T-helper 22 cell (primary cell): ENCODE data around the gene THAP11.
A peak's percentile ranks its signal among the peaks of the same experiment; 100 is the strongest.
"Not testable (repeated sequence)": the region's sequence is repeated elsewhere in the genome, so short reads cannot be mapped to it uniquely, and the experiment has no call there.

Source experiments
- DNase-seq: peaks from one replicate; pipeline ENCODE4 v3.0.0-alpha.2; 2020; ENCODE audit warnings: low read depth

THAP11 gene

GRCh38 chr16:67862623-67863583 is 20.8 kb downstream of the THAP11 start:
- DNase-seq, result no peak

DNA sequence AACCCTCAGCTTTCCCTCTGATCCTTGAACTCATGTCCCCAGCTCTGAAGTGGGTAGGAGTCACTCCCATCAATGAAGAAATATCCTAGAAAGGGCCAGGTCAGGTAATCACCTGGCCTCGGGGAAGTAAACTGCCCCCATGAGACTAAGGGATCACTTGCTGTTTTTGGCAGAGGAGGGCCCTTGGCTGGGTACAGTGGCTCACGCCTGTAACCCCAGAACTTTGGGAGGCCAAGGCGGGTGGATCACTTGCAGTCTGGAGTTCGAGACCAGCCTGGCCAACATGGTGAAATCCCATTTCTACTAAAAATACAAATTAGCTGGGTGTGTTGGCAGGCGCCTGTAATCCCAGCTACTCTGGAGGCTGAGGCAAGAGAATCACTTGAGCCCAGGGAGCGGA is 21.9 kb downstream of the THAP11 start:
- DNase-seq, result not testable (repeated sequence)

DNA sequence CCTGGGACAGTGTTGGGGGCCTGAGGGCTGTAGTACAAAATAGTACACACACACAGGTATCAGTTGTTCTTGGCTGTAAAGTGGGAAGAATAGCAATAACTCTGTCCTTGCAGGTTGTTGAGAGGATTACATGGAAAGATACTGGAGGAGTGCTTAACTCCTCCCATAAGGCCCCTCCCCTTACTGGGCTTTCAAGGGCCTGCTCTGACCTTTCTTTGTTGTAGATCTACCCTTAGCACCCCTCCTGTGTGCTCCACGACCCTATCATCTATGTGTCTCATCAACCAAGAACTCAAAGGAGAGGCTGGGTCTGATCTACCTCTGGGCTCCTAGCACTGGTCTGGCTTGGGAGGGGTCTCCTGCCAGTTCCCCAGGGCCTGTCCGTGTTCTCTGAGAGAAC is 22.5 kb downstream of the THAP11 start:
- DNase-seq, result no peak

- no peak for DNase-seq
Measured at GRCh38 chr16:67865318-67865717, 23.2 kb downstream of the THAP11 start.

DNA sequence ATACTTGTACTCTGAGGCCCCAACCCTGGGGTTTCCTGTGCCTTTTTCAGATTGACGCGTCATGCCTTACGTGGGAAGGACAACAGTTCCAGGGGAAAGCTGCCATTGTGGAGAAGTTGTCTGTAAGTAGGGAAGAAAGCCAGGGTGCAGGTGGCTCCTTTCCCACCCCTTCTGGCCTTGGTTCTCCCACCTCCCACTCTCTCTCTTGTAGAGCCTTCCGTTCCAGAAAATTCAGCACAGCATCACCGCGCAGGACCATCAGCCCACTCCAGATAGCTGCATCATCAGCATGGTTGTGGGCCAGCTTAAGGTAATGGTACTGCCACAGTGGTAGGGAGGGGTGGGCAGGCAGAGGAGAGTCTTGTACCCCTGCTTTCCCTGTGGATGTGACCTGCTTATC is 26.2 kb downstream of the THAP11 start:
- DNase-seq, result no peak

GRCh38 chr16:67869653-67870052 is 27.5 kb downstream of the THAP11 start:
- no peak for DNase-seq

- no peak for DNase-seq
Measured at GRCh38 chr16:67871256-67871655, 29.1 kb downstream of the THAP11 start.

GRCh38 chr16:67872131-67872630 is 30.1 kb downstream of the THAP11 start:
- no peak for DNase-seq

- DNase-seq, result peak; percentile 74
Measured at GRCh38 chr16:67872631-67873434, 30.7 kb downstream of the THAP11 start, which contains the start of gene EDC4. EDC4 (plus strand) TSS chr16:67873052; CDS start chr16:67873262, 210 bp downstream.

DNA sequence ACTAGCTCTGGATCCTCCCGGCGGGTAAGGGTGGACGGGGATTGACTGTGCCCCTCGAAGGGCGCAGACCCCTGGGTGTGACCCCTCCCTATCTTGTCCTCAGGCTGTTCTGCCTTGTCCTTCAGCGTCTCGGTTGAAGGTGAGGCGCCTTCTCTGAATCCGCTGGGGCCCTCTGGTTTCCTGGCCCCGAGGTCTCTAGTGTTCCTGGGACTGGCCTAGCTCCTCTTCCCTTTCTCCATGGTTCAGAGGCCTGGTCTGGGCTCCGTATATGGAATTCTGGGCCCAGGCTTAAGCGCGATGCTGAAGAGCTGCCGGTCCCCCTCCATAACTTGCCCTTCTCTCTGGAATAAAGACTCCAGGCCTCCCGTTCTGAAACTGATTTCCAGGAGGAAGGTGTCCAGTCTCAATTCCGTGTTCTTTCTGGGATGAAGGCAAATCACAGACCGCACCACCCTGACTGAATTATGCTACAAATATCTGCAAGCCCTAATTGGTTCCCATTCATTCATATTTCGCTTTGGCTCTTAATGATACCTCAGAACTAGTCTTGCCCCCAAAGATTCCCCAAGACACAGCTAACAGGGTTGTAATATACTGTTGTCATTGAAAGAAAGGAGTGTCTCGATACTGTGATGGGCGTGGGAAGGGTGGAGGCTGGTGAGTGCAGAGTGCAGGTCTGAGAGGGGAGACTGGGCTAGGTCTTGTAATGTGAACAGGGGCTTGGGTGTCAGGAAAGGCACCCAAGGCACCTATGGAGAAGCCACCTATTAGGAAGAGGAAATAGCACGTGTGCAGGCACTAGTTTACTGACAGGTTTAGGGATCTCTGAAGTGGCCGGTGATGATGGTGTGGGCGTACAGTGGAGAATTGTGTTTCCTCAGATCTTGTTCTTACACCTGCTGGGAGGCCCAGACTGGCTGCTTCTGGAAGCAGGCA is 31.6 kb downstream of the THAP11 start:
- no peak for DNase-seq

- no peak for DNase-seq
Measured at GRCh38 chr16:67874372-67874771, 32.3 kb downstream of the THAP11 start.

GRCh38 chr16:67877064-67877463 is 34.9 kb downstream of the THAP11 start:
- no peak for DNase-seq

DNA sequence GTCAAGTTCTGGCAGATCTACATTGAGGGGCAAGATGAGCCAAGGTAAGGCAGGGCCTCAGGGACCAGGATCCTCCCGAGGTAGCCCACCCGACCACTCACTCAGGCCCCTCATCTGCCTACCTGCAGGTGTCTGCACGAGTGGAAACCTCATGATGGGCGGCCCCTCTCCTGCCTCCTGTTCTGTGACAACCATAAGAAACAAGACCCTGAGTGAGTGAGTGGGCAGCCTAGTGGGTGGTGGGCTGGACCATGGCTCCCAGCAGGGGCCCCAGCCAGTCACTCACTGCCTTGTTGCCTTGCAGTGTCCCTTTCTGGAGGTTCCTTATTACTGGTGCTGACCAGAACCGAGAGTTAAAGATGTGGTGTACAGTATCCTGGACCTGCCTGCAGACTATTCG is 36.1 kb downstream of the THAP11 start:
- DNase-seq, result no peak

DNA sequence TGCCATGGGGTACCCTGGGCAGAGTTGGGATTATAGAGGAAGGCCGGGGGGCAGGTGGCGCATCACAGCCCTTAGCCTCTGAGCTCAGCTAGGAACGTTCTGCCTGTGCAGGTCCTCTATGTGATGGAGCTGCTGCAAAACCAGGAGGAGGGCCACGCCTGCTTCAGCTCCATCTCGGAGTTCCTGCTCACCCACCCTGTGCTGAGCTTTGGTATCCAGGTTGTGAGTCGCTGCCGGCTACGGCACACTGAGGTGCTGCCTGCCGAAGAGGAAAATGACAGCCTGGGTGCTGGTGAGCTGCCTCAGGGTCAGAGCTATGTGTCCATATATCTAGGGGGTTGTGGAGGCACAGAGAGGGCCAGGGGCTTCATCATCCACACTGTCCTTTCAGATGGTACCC is 36.7 kb downstream of the THAP11 start:
- no peak for DNase-seq

DNA sequence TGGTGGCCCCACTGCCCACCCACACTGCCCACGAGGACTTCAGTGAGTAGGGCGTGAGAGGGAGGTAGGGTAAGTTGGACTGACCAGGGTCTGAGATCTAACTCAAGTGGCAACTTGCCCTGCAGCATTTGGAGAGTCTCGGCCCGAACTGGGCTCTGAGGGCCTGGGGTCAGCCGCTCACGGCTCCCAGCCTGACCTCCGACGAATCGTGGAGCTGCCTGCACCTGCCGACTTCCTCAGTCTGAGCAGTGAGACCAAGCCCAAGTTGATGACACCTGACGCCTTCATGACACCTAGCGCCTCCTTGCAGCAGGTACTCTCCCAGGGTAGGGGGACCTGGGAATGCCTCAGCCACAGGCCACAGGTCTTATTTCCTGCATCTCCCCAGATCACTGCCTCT is 37.3 kb downstream of the THAP11 start:
- DNase-seq, result no peak

DNA sequence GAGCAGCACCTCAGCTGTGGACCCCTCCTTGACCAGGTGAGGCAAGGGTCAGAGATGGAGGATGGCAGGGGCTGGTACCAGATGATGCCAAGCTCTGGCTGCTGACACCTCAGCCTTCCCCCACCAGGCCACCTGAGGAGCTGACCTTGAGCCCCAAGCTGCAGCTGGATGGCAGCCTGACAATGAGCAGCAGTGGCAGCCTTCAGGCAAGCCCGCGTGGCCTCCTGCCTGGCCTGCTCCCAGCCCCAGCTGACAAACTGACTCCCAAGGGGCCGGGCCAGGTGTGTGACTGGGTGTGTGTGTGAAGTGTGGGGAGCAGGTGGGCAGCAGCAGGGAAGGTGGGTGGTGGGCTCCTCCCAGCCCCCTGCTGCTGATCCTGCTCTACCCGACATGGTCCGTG is 37.8 kb downstream of the THAP11 start:
- DNase-seq, result no peak

GRCh38 chr16:67880584-67880983 is 38.5 kb downstream of the THAP11 start:
- no peak for DNase-seq

DNA sequence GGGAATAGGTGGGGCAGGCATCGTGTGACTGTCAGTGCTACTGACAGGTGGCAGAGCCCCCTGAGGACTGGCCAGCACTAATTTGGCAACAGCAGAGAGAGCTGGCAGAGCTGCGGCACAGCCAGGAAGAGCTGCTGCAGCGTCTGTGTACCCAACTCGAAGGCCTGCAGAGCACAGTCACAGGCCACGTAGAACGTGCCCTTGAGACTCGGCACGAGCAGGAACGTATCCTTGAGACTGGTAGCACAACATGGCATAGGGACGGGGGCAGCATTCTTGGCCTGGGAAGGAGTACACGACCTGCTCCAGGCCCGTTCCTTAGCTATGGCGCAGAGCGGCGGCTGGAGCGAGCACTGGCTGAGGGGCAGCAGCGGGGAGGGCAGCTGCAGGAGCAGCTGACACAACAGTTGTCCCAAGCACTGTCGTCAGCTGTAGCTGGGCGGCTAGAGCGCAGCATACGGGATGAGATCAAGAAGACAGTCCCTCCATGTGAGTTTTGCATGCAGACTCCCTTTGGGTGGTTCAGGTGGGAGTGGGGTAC is 39.6 kb downstream of the THAP11 start:
- DNase-seq, result no peak

DNA sequence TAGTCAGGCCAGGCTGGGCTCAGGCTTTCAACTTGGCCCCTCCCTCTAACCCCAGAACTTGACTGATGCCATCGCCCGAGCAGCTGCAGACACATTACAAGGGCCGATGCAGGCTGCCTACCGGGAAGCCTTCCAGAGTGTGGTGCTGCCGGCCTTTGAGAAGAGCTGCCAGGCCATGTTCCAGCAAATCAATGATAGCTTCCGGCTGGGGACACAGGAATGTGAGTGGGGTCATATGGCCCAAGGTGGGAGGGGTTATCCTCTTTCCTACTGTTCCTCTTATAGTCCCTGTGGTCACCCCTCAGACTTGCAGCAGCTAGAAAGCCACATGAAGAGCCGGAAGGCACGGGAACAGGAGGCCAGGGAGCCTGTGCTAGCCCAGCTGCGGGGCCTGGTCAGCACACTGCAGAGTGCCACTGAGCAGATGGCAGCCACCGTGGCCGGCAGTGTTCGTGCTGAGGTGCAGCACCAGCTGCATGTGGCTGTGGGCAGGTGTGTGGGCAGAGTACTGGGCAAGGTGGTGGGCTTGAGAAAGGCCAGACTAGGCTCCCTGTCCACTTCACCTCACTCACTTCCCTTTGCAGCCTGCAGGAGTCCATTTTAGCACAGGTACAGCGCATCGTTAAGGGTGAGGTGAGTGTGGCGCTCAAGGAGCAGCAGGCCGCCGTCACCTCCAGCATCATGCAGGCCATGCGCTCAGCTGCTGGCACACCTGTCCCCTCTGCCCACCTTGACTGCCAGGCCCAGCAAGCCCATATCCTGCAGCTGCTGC is 40.4 kb downstream of the THAP11 start:
- no peak for DNase-seq

DNA sequence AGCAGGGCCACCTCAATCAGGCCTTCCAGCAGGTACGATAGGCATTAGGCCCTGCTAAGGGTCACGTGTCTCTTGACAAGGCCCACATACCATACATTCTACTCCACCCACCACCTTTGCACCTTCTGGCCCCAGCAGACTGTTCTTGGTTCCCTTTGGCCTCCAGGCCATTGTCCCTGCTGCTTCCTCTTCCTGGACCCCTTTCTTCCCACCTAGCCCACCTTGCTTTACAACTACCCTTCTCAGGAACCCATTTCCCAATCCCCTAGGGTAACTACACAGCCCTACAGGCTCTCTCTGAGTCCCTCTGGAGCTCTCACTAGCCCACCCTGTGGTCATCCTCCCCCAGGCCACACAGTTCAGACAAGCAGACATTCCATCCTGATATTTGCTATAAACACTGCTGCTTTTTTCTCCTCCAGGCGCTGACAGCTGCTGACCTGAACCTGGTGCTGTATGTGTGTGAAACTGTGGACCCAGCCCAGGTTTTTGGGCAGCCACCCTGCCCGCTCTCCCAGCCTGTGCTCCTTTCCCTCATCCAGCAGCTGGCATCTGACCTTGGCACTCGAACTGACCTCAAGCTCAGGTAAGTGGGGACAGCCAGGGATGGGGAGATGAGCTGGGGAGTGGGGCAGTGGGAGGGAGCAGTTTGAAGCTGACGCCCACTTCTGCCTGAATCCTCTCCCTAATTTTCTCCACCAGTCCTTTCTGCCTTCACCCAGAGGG is 41.2 kb downstream of the THAP11 start:
- no peak for DNase-seq
